HepG2 (cell line): Measurements from ENCODE around the gene AAGAB. TPM values are rescaled to one million over a fixed set of nuclear protein-coding genes. Genes with fewer than 3 reads are reported as not detected.

Source experiments
- ATAC-seq: fragments of 200-7000 bp; cut with Tn5 transposase; 3 replicates; pipeline ENCODE4 v1.9.1; 2020; ENCODE audit warnings: mild to moderate bottlenecking, moderate library complexity
- BruUV-seq: library from RNA; stranded (reverse); fragments of 400-500 nt; replicated peaks from 2 replicates; lab custom pipeline; 2021; lab: Mats Ljungman, UMichigan
- CTCF ChIA-PET: fragments of 300-600 bp; formaldehyde crosslinking; extraction: SDS; loops from one replicate; lab custom pipeline; 2021; ENCODE audit warnings: low total read pairs, inconsistent platforms, low intra/inter-chr PET ratio; lab: Yijun Ruan, JAX
- POLR2A ChIA-PET: fragments of 350-600 bp; sonication (Branson Sonifier 250); formaldehyde crosslinking; loops from one replicate; lab custom pipeline; 2020; ENCODE audit warnings: antibody characterized with exemption, inconsistent platforms; lab: Yijun Ruan, JAX
- DNase-seq: peaks from one replicate; pipeline ENCODE4 v3.0.0-alpha.2; 2015; ENCODE audit warnings: low spot score
- FAIRE-seq: peaks from 3 replicates; lab custom pipeline; 2011; peaks lifted over from hg19 to GRCh38; lab: Jason Lieb, UNC
- H2AFZ ChIP-seq: one replicate; pipeline ENCODE4 v1.6.1; 2011; ENCODE audit warnings: low read length, inconsistent platforms
- H3K27ac ChIP-seq: fragments of 300-600 bp; 3 replicates; pipeline ENCODE4 v1.8.0; 2011; ENCODE audit warnings: mixed run types, mild to moderate bottlenecking, mixed read lengths, low read length, inconsistent platforms; ENCODE audit not compliant: insufficient read depth; ENCODE audit errors: extremely low read length
- H3K27me3 ChIP-seq, 2 experiments: fragments of 200-600 bp in 1 of 2; 2 replicates in 1 of 2; 3 replicates in 1 of 2; pipeline versions ENCODE4 v1.6.0 to v1.8.0; 2011; ENCODE audit warnings: low read length in 2 of 2, mild to moderate bottlenecking in 2 of 2, moderate library complexity in 2 of 2, inconsistent platforms in 1 of 2; ENCODE audit not compliant: insufficient read depth in 2 of 2, control insufficient read depth in 1 of 2
- H3K36me3 ChIP-seq, 2 experiments: fragments of 200-600 bp in 1 of 2; replicated peaks in 1 of 2; 2 replicates in 1 of 2; 3 replicates in 1 of 2; pipeline versions ENCODE4 v1.5.1 to v1.8.0; 2011; ENCODE audit warnings: low read length in 2 of 2, inconsistent platforms in 1 of 2; ENCODE audit not compliant: insufficient read depth in 2 of 2, control insufficient read depth in 1 of 2
- H3K4me1 ChIP-seq: 2 replicates; pipeline ENCODE4 v1.5.1; 2012; ENCODE audit warnings: low read length, inconsistent platforms; ENCODE audit not compliant: insufficient read depth
- H3K4me2 ChIP-seq: 2 replicates; pipeline ENCODE4 v1.6.0; 2011; ENCODE audit warnings: low read depth, low read length, inconsistent platforms
- H3K4me3 ChIP-seq, 3 experiments: fragments of 200-600 bp in 1 of 3; sonication (generic), shearing (Covaris generic) in 1 of 3; replicated peaks in 1 of 3; 2 replicates each; pipeline ENCODE4 v1.5.1; 2011 to 2016; ENCODE audit warnings: low read length in 3 of 3, inconsistent platforms in 2 of 3, low read depth in 2 of 3, mild to moderate bottlenecking in 2 of 3, control low read depth in 1 of 3, mixed read lengths in 1 of 3; ENCODE audit not compliant: insufficient read depth in 1 of 3
- H3K79me2 ChIP-seq: one replicate; pipeline ENCODE4 v1.6.1; 2011; ENCODE audit warnings: low read length, inconsistent platforms; ENCODE audit not compliant: insufficient read depth
- H3K9ac ChIP-seq: 2 replicates; pipeline ENCODE4 v1.6.0; 2011; ENCODE audit warnings: mild to moderate bottlenecking, low read depth, low read length, inconsistent platforms; ENCODE audit not compliant: insufficient read depth
- H3K9me3 ChIP-seq: 2 replicates; pipeline ENCODE4 v1.5.1; 2012; ENCODE audit warnings: mild to moderate bottlenecking, low read length
- H4K20me1 ChIP-seq: 2 replicates; pipeline ENCODE4 v1.6.0; 2011; ENCODE audit warnings: inconsistent platforms, mild to moderate bottlenecking, low read length, moderate library complexity; ENCODE audit not compliant: insufficient read depth
- ATAD3A ChIP-seq: sonication (generic); formaldehyde crosslinking; IDR thresholded peaks from 2 replicates; pipeline ENCODE4 v1.4.0; 2020; ENCODE audit warnings: missing genetic modification reagents
- ATF3 ChIP-seq: sonication (generic); formaldehyde crosslinking; IDR thresholded peaks from 2 replicates; pipeline ENCODE4 v1.4.0; 2020; ENCODE audit warnings: missing genetic modification reagents
- BCL6 ChIP-seq: IDR thresholded peaks from 2 replicates; pipeline ENCODE4 v1.6.1; 2016; ENCODE audit warnings: missing genetic modification reagents, missing compliant biosample characterization
- GATA4 ChIP-seq: sonication (generic); IDR thresholded peaks from 2 replicates; pipeline ENCODE4 v1.6.1; 2016; ENCODE audit warnings: antibody characterized with exemption, low read depth, borderline replicate concordance
- IRF2 ChIP-seq: IDR thresholded peaks from 2 replicates; pipeline ENCODE4 v1.6.1; 2018; ENCODE audit warnings: missing genetic modification reagents, missing compliant biosample characterization
- MZF1 ChIP-seq: sonication (generic); formaldehyde crosslinking; IDR thresholded peaks from 2 replicates; pipeline ENCODE4 v1.8.1; 2023; ENCODE audit warnings: mild to moderate bottlenecking, missing genetic modification reagents, borderline replicate concordance
- NBN ChIP-seq: fragments of 450-650 bp; conservative IDR thresholded peaks from 2 replicates; pipeline ENCODE4 v1.6.1; 2017
- NFKBIZ ChIP-seq: IDR thresholded peaks from 2 replicates; pipeline ENCODE4 v1.6.1; 2018; ENCODE audit warnings: missing genetic modification reagents, missing compliant biosample characterization
- NFYB ChIP-seq: sonication (generic); formaldehyde crosslinking; IDR thresholded peaks from 2 replicates; pipeline ENCODE4 v1.4.0; 2020; ENCODE audit warnings: missing genetic modification reagents
- SMAD1 ChIP-seq: sonication (generic); formaldehyde crosslinking; IDR thresholded peaks from 2 replicates; pipeline ENCODE4 v1.4.0; 2020; ENCODE audit warnings: missing genetic modification reagents, low read depth, mild to moderate bottlenecking, borderline replicate concordance
- SRSF4 ChIP-seq: fragments of 200-400 bp; formaldehyde crosslinking; IDR thresholded peaks from one replicate; pipeline ENCODE4 v1.6.1; 2018; ENCODE audit warnings: mild to moderate bottlenecking, low read depth, low read length, moderate library complexity; ENCODE audit not compliant: poor library complexity, severe bottlenecking
- TFDP1 ChIP-seq: IDR thresholded peaks from 2 replicates; pipeline ENCODE4 v1.6.1; 2016; ENCODE audit warnings: missing compliant biosample characterization, missing genetic modification reagents, borderline replicate concordance
- ZNF205 ChIP-seq: IDR thresholded peaks from 2 replicates; pipeline ENCODE4 v1.6.1; 2018; ENCODE audit warnings: missing biosample characterization, missing genetic modification reagents
- ZNF556 ChIP-seq: sonication (generic); formaldehyde crosslinking; IDR thresholded peaks from 2 replicates; pipeline ENCODE4 v1.4.0; 2020; ENCODE audit warnings: mild to moderate bottlenecking, missing genetic modification reagents, borderline replicate concordance
- ZNF704 ChIP-seq: sonication (generic); formaldehyde crosslinking; IDR thresholded peaks from 2 replicates; pipeline ENCODE4 v1.8.1; 2023; ENCODE audit warnings: mild to moderate bottlenecking, inconsistent platforms, moderate library complexity, missing genetic modification reagents, borderline replicate concordance
- ZNF773 ChIP-seq: sonication (generic); formaldehyde crosslinking; IDR thresholded peaks from 2 replicates; pipeline ENCODE4 v1.4.0; 2020; ENCODE audit warnings: missing genetic modification reagents, borderline replicate concordance
- in situ Hi-C: cut with HindIII; loops from 2 replicates; pipeline ENCODE4 v1.10.0; 2017; ENCODE audit warnings: low pct_unique_long_range_greater_than_20kb; ENCODE audit not compliant: extremely low pct_ligation_motif_present
- intact Hi-C: fragments of 100-400 bp; cut with micrococcal nuclease; formaldehyde crosslinking; loops from one replicate; pipeline ENCODE4 v1.10.0; 2022; ENCODE audit not compliant: unreplicated experiment
- polyA plus RNA-seq, 8 experiments: library from polyadenylated mRNA; depleted of rRNA in 3 of 8; stranded (reverse) in 7 of 8; unstranded in 1 of 8; fragments of >200 nt; fragmentation: Illumina TruSeq in 4 of 8; extraction: Trizol in 4 of 8; gene quantifications; 2 replicates each; pipeline versions ENCODE4 v1.2.1 to v1.2.3, GENCODE V29; 2011 to 2016; ENCODE audit warnings: low read depth in 4 of 8, missing spikeins in 1 of 8, mixed read lengths in 1 of 8; ENCODE audit not compliant: insufficient read depth in 1 of 8
- total RNA-seq, 5 experiments: library from RNA; depleted of rRNA; stranded (reverse); fragments of >200 nt; fragmentation: Illumina TruSeq; extraction: Trizol; gene quantifications; 2 replicates each; pipeline ENCODE4 v1.2.3, GENCODE V29; 2016; ENCODE audit warnings: low read depth in 1 of 5

AAGAB gene
- total and polyA plus RNA-seq, 2 of the 13 experiments (the other 11 are each of a cell fraction or from before 2014, with no cell fraction given), result 8.0 to 34.9 TPM

GRCh38 chr15:67248011-67248505 lies 6.4 kb downstream of the AAGAB start:
- Histone ChIP-seq H3K4me2 (no peak overlapping the region), H3K4me3 (no peak overlapping the region), H3K36me3 (no peaks in the 10 kb centered on the region), H2AFZ (no peak overlapping the region), H3K79me2 (peaks cover 6% of the 10 kb centered on the region), H4K20me1 (no peaks in the 10 kb centered on the region), H3K4me1 (peaks cover 6% of the 10 kb centered on the region; the same call in 1 of the 2 replicates), H3K27ac (no peak overlapping the region), H3K9ac (no peak overlapping the region), H3K27me3 (no peaks in the 10 kb centered on the region), H3K9me3 (no peaks in the 10 kb centered on the region)
- FAIRE-seq, result no peak
- TF ChIP-seq ZNF205 (CRISPR knock-in tag) (no peak), MZF1 (CRISPR knock-in tag) (no peak), ZNF556 (CRISPR knock-in tag) (no peak), ZNF704 (CRISPR knock-in tag) (no peak), NFKBIZ (no peak), IRF2 (CRISPR knock-in tag) (no peak), GATA4 (no peak), SRSF4 (no peak), ZNF773 (CRISPR knock-in tag) (no peak), BCL6 (CRISPR knock-in tag) (no peak), ATF3 (no peak), SMAD1 (no peak), NBN (no peak), ATAD3A (no peak), TFDP1 (CRISPR knock-in tag) (no peak), NFYB (CRISPR knock-in tag) (no peak)
- intact Hi-C loops, result no loop called here
- no TSS peak for BruUV-seq
- no peak for ATAC-seq
- in situ Hi-C loops, result no loop called here
- no peak for DNase-seq
- POLR2A ChIA-PET, result no interaction called here
- CTCF ChIA-PET, result no interaction called here
